Gastrocnemius medialis (tissue), 4 donors: ENCODE data around the gene AQP9.
"Not testable (repeated sequence)": the region's sequence is repeated elsewhere in the genome, so short reads cannot be mapped to it uniquely, and the experiment has no call there.

Experiments used
- CTCF ChIP-seq, 5 experiments: fragments of 450-650 bp in 3 of 5; fragments of 200-600 bp in 2 of 5; sonication (generic) in 2 of 5; IDR thresholded peaks in 4 of 5; conservative IDR thresholded peaks in 1 of 5; 1 replicate in 4 of 5; 2 replicates in 1 of 5; pipeline ENCODE4 v1.5.1; 2016 to 2019; ENCODE audit warnings: antibody characterized with exemption in 5 of 5, mild to moderate bottlenecking in 3 of 5, moderate library complexity in 3 of 5
- POLR2A ChIP-seq, 2 donors: fragments of 450-650 bp; IDR thresholded peaks; one replicate each; pipeline ENCODE4 v1.6.1; 2017; ENCODE audit warnings: antibody characterized with exemption in 2 of 2, mild to moderate bottlenecking in 2 of 2, moderate library complexity in 2 of 2

DNA sequence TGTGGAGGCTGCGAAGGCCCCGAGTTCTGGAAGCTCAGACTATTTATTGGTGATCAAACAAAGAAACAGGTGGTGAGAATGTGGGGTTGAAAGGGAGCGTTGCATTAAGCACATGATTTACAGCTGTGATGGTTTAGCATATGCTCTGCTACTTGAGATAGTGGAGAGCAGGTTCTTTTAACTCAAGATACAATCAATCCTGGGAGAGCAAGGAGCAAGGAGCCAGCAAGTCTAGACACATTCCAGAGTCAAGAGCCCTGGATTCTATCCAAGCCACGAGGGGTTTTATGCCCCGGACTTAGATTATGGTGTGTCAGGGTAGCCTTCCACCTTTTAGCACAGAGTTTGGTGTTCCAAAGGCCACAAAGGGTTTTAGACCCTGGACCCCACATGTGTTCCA is 24.8 kb upstream of the AQP9 start:
- not testable (repeated sequence) for TF ChIP-seq CTCF (IDR thresholded peaks at IDR 0.05 in 4 of 5, conservative IDR thresholded peaks at IDR 0.05 in 1 of 5); POLR2A (IDR thresholded peaks at IDR 0.05)
